ENCODE measurements around the gene SLC6A19. TPM values are rescaled to one million over a fixed set of nuclear protein-coding genes. Genes with fewer than 3 reads are reported as not detected.

The SLC6A19 gene
- total and polyA plus RNA-seq, 11 donors, result not detected

GRCh38 chr5:1197876-1198666 is 3.3 kb upstream of the SLC6A19 start:
- peaks cover 3 to 70% (median 9%) of the 10 kb centered on the region in 9 donors for H3K27me3 ChIP-seq
- no peak for ATAC-seq
- peak in 2 of 5 donors; percentile 17 to 24 for DNase-seq
- no peak overlapping the region for H3K27ac ChIP-seq
- peaks cover 0 to 3% (median 0%) of the 10 kb centered on the region in 12 donors for H3K9me3 ChIP-seq
- H3K36me3 ChIP-seq, result no peaks in the 10 kb centered on the region
- TF ChIP-seq CTCF (IDR thresholded peaks at IDR 0.05) (no peak), POLR2A (IDR thresholded peaks at IDR 0.05) (no peak)
- H3K4me3 ChIP-seq, result no peak overlapping the region
- WGBS, 4 donors, result 84 to 88% (median 86%) methylated on average over 7 of the region's 7 CpGs
- intact Hi-C loops (cut with DNase I), result no loop called here
- H3K4me1 ChIP-seq, result no peaks in the 10 kb centered on the region

GRCh38 chr5:1199340-1199648 is 2.1 kb upstream of the SLC6A19 start:
- ATAC-seq (no peak), DNase-seq (no peak)
- H3K4me3 ChIP-seq, result no peak overlapping the region
- no peak for TF ChIP-seq CTCF (IDR thresholded peaks at IDR 0.05)
- TF ChIP-seq POLR2A (IDR thresholded peaks at IDR 0.05), result no peak
- H3K36me3 ChIP-seq, result no peaks in the 10 kb centered on the region
- H3K27me3 ChIP-seq, result peaks cover 3 to 75% (median 9%) of the 10 kb centered on the region in 9 donors
- peaks cover 0 to 3% (median 0%) of the 10 kb centered on the region in 12 donors for H3K9me3 ChIP-seq
- no peaks in the 10 kb centered on the region for H3K4me1 ChIP-seq
- intact Hi-C loops (cut with DNase I), result no loop called here
- H3K27ac ChIP-seq, result no peak overlapping the region

GRCh38 chr5:1199649-1200494 is 1.5 kb upstream of the SLC6A19 start:
- Histone ChIP-seq H3K4me3 (no peak overlapping the region), H3K27ac (no peak overlapping the region), H3K36me3 (no peaks in the 10 kb centered on the region), H3K9me3 (no peaks in the 10 kb centered on the region), H3K4me1 (no peaks in the 10 kb centered on the region), H3K27me3 (peaks cover 3 to 73% (median 9%) of the 10 kb centered on the region in 9 donors)
- ATAC-seq (no peak), DNase-seq (peak in 2 of 5 donors; percentile 21 to 43)
- no peak for TF ChIP-seq CTCF (IDR thresholded peaks at IDR 0.05)
- no peak for TF ChIP-seq POLR2A (IDR thresholded peaks at IDR 0.05)
- 27 to 43% (median 33%) methylated on average over 26 of the region's 26 CpGs for WGBS, 4 donors
- intact Hi-C loops (cut with DNase I), result no loop called here

Measured in heart left ventricle (tissue), 16 donors.